Measurements from ENCODE around the gene SLCO1B3.

The SLCO1B3 gene

GRCh38 chr12:20865873-20866272, 55.4 kb downstream of the SLCO1B3 start:
- Histone ChIP-seq H3K4me1 (no peaks in the 10 kb centered on the region), H3K9me3 (no peaks in the 10 kb centered on the region), H3K27me3 (no peaks in the 10 kb centered on the region), H4K20me1 (no peaks in the 10 kb centered on the region), H3K27ac (no peak overlapping the region), H3K9ac (no peak overlapping the region), H3K4me2 (no peak overlapping the region), H3K36me3 (no peaks in the 10 kb centered on the region), H3K4me3 (no peak overlapping the region)
- no peak for TF ChIP-seq Cebpa-rat (IDR thresholded peaks at IDR 0.05)

GRCh38 chr12:20868277-20868676, 57.8 kb downstream of the SLCO1B3 start:
- H4K20me1 ChIP-seq, result no peaks in the 10 kb centered on the region
- no peak overlapping the region for H3K9ac ChIP-seq
- H3K4me1 ChIP-seq, result no peaks in the 10 kb centered on the region
- H3K9me3 ChIP-seq, result no peaks in the 10 kb centered on the region
- H3K27me3 ChIP-seq, result no peaks in the 10 kb centered on the region
- H3K4me2 ChIP-seq, result no peak overlapping the region
- H3K36me3 ChIP-seq, result no peaks in the 10 kb centered on the region
- no peak for TF ChIP-seq Cebpa-rat (IDR thresholded peaks at IDR 0.05)
- H3K27ac ChIP-seq, result no peak overlapping the region
- H3K4me3 ChIP-seq, result no peak overlapping the region

- Histone ChIP-seq H3K4me3 (no peak overlapping the region), H3K27ac (no peak overlapping the region), H3K9me3 (no peaks in the 10 kb centered on the region), H3K9ac (no peak overlapping the region), H3K27me3 (no peaks in the 10 kb centered on the region), H4K20me1 (no peaks in the 10 kb centered on the region), H3K36me3 (no peaks in the 10 kb centered on the region), H3K4me2 (no peak overlapping the region), H3K4me1 (no peaks in the 10 kb centered on the region)
- TF ChIP-seq Cebpa-rat (IDR thresholded peaks at IDR 0.05), result no peak
Observed at GRCh38 chr12:20883288-20883687, 72.8 kb downstream of the SLCO1B3 start.

DNA sequence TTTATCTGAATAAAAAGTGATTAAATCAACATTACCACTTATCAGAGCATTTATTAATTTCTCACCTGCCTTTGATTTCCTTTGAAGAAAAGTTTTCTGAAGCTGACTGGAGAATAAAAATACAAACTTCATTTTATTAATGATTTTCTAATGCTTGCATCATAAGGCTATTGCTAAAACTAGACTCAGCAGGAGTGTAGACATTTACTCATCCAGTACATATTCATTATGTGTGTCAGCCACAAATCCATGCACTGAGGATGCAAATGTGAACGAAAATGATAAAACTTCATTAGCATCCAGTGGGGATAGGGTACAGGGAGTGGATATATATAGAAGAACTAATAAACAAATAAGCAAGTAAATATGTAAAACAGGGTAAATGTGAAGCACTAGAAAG, 74.6 kb downstream of the SLCO1B3 start:
- no peaks in the 10 kb centered on the region for H3K27me3 ChIP-seq
- no peak overlapping the region for H3K4me2 ChIP-seq
- H3K4me3 ChIP-seq, result no peak overlapping the region
- H3K4me1 ChIP-seq, result no peaks in the 10 kb centered on the region
- H3K9me3 ChIP-seq, result no peaks in the 10 kb centered on the region
- no peaks in the 10 kb centered on the region for H4K20me1 ChIP-seq
- H3K36me3 ChIP-seq, result no peaks in the 10 kb centered on the region
- no peak for TF ChIP-seq Cebpa-rat (IDR thresholded peaks at IDR 0.05)
- no peak overlapping the region for H3K9ac ChIP-seq
- H3K27ac ChIP-seq, result no peak overlapping the region

DNA sequence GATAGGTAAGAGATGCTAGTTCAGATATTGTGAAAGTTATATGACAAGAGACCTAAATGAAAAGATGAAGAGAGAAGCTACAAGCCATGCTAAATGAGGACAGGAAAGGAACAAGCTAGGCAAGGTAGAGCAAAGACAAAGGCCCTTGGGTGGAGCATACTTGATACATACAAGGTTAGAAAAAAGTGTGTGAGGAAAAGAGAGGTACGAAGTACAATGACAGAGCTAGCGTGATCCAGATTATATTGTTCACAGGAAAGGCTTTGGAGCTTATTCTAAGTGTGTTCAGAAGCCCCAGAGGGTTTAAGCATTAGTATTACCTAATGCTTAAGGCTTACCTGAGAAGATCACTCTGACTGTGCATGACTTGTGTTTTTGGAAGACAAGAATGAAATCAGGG, 75.0 kb downstream of the SLCO1B3 start:
- Histone ChIP-seq H3K4me1 (no peaks in the 10 kb centered on the region), H3K4me2 (no peak overlapping the region), H4K20me1 (no peaks in the 10 kb centered on the region), H3K9me3 (no peaks in the 10 kb centered on the region), H3K27ac (no peak overlapping the region), H3K4me3 (no peak overlapping the region), H3K27me3 (no peaks in the 10 kb centered on the region), H3K36me3 (no peaks in the 10 kb centered on the region), H3K9ac (no peak overlapping the region)
- TF ChIP-seq Cebpa-rat (IDR thresholded peaks at IDR 0.05), result no peak

DNA sequence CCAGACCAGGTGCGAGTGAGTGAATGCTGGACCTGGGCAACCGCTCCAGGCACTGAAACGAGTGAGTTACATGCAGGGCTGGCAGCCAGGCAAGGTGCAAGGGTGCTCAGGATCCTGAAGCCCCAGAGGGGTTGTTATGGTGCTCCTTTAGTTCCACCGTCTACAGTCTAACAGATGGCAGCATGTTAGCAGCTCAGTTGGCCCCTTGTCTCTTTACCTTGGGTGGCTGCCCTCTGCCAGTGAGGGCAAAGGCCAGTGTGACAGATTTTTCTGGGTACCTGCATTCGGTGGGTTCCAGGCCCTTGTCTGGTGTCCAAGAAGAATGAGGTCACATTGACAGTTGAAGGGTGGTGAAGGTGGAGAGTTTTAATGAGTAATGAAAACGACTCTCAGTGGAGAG, 106.8 kb downstream of the SLCO1B3 start:
- Histone ChIP-seq H3K9me3 (no peaks in the 10 kb centered on the region), H3K4me3 (no peak overlapping the region), H3K27me3 (no peaks in the 10 kb centered on the region), H3K4me2 (no peak overlapping the region), H3K9ac (no peak overlapping the region), H3K27ac (no peak overlapping the region), H3K36me3 (no peaks in the 10 kb centered on the region), H3K4me1 (no peaks in the 10 kb centered on the region), H4K20me1 (no peaks in the 10 kb centered on the region)
- TF ChIP-seq Cebpa-rat (IDR thresholded peaks at IDR 0.05), result no peak

- H3K27me3 ChIP-seq, result no peaks in the 10 kb centered on the region
- no peaks in the 10 kb centered on the region for H3K36me3 ChIP-seq
- no peaks in the 10 kb centered on the region for H3K4me1 ChIP-seq
- no peak overlapping the region for H3K4me3 ChIP-seq
- no peaks in the 10 kb centered on the region for H4K20me1 ChIP-seq
- H3K27ac ChIP-seq, result no peak overlapping the region
- no peaks in the 10 kb centered on the region for H3K9me3 ChIP-seq
- no peak overlapping the region for H3K4me2 ChIP-seq
- H3K9ac ChIP-seq, result no peak overlapping the region
- no peak for TF ChIP-seq Cebpa-rat (IDR thresholded peaks at IDR 0.05)
Observed at GRCh38 chr12:20917819-20918218, 107.3 kb downstream of the SLCO1B3 start.

- no peak overlapping the region for H3K4me2 ChIP-seq
- no peak for TF ChIP-seq Cebpa-rat (IDR thresholded peaks at IDR 0.05)
- H4K20me1 ChIP-seq, result no peaks in the 10 kb centered on the region
- no peak overlapping the region for H3K27ac ChIP-seq
- H3K36me3 ChIP-seq, result no peaks in the 10 kb centered on the region
- H3K4me1 ChIP-seq, result no peaks in the 10 kb centered on the region
- no peak overlapping the region for H3K9ac ChIP-seq
- H3K4me3 ChIP-seq, result no peak overlapping the region
- H3K27me3 ChIP-seq, result no peaks in the 10 kb centered on the region
- H3K9me3 ChIP-seq, result no peaks in the 10 kb centered on the region
Observed at GRCh38 chr12:20931894-20932293, 121.4 kb downstream of the SLCO1B3 start.

- Histone ChIP-seq H3K4me2 (no peak overlapping the region), H3K27me3 (no peaks in the 10 kb centered on the region), H3K9me3 (0 out of 2 replicates have a peak, but pooled peaks cover 9% of the 10 kb centered on the region), H3K4me1 (no peaks in the 10 kb centered on the region), H3K9ac (no peak overlapping the region), H3K4me3 (no peak overlapping the region), H3K27ac (no peak overlapping the region), H4K20me1 (no peaks in the 10 kb centered on the region), H3K36me3 (no peaks in the 10 kb centered on the region)
- no peak for TF ChIP-seq Cebpa-rat (IDR thresholded peaks at IDR 0.05)
Observed at GRCh38 chr12:20946732-20947131, 136.2 kb downstream of the SLCO1B3 start.

- Histone ChIP-seq H3K27ac (no peak overlapping the region), H3K4me2 (no peak overlapping the region), H3K4me1 (no peaks in the 10 kb centered on the region), H4K20me1 (no peaks in the 10 kb centered on the region), H3K9me3 (no peaks in the 10 kb centered on the region), H3K27me3 (no peaks in the 10 kb centered on the region), H3K4me3 (no peak overlapping the region), H3K9ac (no peak overlapping the region), H3K36me3 (no peaks in the 10 kb centered on the region)
- TF ChIP-seq Cebpa-rat (IDR thresholded peaks at IDR 0.05), result no peak
Observed at GRCh38 chr12:20950248-20950647, 139.7 kb downstream of the SLCO1B3 start.

DNA sequence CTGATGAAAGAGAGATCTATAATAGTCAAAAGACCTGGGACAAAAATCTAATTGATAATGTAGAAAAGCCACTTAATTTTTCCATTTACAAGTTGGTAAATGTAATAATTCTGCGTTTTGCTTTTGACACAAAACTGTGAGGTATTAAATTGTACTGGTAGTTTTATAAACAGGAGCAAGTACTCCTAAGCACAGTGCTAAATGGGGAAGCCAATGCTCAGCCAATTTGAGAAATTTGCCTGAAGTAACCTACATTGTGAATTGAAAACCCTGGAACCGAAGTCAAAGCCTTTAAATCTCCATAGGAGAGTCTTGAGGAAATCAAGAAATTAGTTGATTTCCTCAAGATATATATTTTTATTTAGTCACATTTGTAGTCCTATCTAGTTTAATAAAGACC, 152.8 kb downstream of the SLCO1B3 start:
- Histone ChIP-seq H3K4me1 (no peaks in the 10 kb centered on the region), H3K4me2 (no peak overlapping the region), H4K20me1 (no peaks in the 10 kb centered on the region), H3K4me3 (no peak overlapping the region), H3K27ac (no peak overlapping the region), H3K9ac (no peak overlapping the region), H3K9me3 (peaks cover 3% of the 10 kb centered on the region; the same call in 1 of the 2 replicates), H3K27me3 (no peaks in the 10 kb centered on the region), H3K36me3 (no peaks in the 10 kb centered on the region)
- no peak for TF ChIP-seq Cebpa-rat (IDR thresholded peaks at IDR 0.05)
